GM19455 (cell line): Measurements from ENCODE around the gene KXD1.
"Not testable (repeated sequence)": the region's sequence is repeated elsewhere in the genome, so short reads cannot be mapped to it uniquely, and the experiment has no call there.

Experiments
- ATAC-seq: cut with Tn5 transposase; IDR thresholded peaks from one replicate; pipeline ENCODE4 v1.9.1; 2021; ENCODE audit not compliant: unreplicated experiment

KXD1 gene

GRCh38 chr19:18576383-18576782 is 18.7 kb downstream of the KXD1 start:
- no peak for ATAC-seq

GRCh38 chr19:18577365-18577914 is 19.8 kb downstream of the KXD1 start:
- ATAC-seq, result no peak

- no peak for ATAC-seq
These were observed 22.6 kb downstream of the KXD1 start for GRCh38 chr19:18580311-18580710.

GRCh38 chr19:18586306-18586705 is 28.6 kb downstream of the KXD1 start:
- ATAC-seq, result no peak

GRCh38 chr19:18587561-18587960 is 29.9 kb downstream of the KXD1 start:
- no peak for ATAC-seq

GRCh38 chr19:18587962-18588610 is 30.4 kb downstream of the KXD1 start:
- ATAC-seq, result peak; percentile 12

GRCh38 chr19:18588611-18589379 is 31.1 kb downstream of the KXD1 start, which contains the start of gene REX1BD:
REX1BD (plus strand) TSS chr19:18588798; CDS start chr19:18588802, 4 bp downstream.
- ATAC-seq, result peak; percentile 69

- peak; percentile 23 for ATAC-seq
These were observed 32.0 kb downstream of the KXD1 start for GRCh38 chr19:18589380-18590272.

- ATAC-seq, result no peak
These were observed 32.9 kb downstream of the KXD1 start for GRCh38 chr19:18590273-18591272.

GRCh38 chr19:18591735-18592385 is 34.2 kb downstream of the KXD1 start:
- no peak for ATAC-seq

GRCh38 chr19:18592732-18593131 is 35.1 kb downstream of the KXD1 start:
- not testable (repeated sequence) for ATAC-seq

- ATAC-seq, result no peak
These were observed 35.9 kb downstream of the KXD1 start for GRCh38 chr19:18593367-18594095.

GRCh38 chr19:18594096-18594823 is 36.6 kb downstream of the KXD1 start:
- no peak for ATAC-seq

GRCh38 chr19:18594824-18595373 is 37.2 kb downstream of the KXD1 start:
- ATAC-seq, result no peak

- no peak for ATAC-seq
These were observed 37.8 kb downstream of the KXD1 start for GRCh38 chr19:18595475-18595874.

GRCh38 chr19:18596752-18597157 is 39.1 kb downstream of the KXD1 start:
- no peak for ATAC-seq

GRCh38 chr19:18597809-18598660 is 40.4 kb downstream of the KXD1 start:
- ATAC-seq, result no peak
